Naive B cell (primary cell): ENCODE measurements around the gene TMEM170B. TPM values are rescaled to one million over a fixed set of nuclear protein-coding genes. Genes with fewer than 3 reads are reported as not detected.

Source experiments
- polyA plus RNA-seq, 6 donors: library from polyadenylated mRNA; unstranded; fragments of 300-500 nt; fragmentation: Illumina TruSeq; gene quantifications; one replicate each; pipeline ENCODE4 v1.2.3, GENCODE V29; 2021; ENCODE audit warnings: low read depth in 6 of 6

The TMEM170B gene
- polyA plus RNA-seq, 6 donors from 2014 or later = 0.24 to 2.4 (median 0.31) TPM

Other genes starting within 250 kb of the TMEM170B start
- not detected for gene ADTRP, start 241.1 kb downstream of the TMEM170B start, polyA plus RNA-seq